ENCODE measurements around the gene SLC5A2.

DNA sequence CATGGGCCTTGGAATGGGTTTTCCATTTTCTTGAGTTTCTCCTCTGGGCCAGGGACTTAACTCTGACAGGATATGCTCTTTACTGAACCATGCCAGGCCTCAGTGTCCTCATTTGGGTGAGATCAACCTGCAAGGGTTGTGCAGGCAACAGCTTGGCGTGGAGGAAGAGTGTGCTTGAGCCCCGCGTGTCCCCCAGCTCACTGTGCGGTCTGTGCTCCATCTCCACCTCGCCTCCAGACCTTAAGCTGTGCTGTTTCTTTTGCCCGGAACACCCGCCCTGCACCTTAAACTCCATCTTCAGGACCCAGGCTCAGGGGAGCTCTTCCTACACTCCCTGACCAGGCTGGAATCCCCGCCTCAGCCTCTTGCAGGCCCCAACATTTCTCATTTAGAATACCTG is 15.6 kb downstream of the SLC5A2 start:
- TF ChIP-seq, protein P1, sequence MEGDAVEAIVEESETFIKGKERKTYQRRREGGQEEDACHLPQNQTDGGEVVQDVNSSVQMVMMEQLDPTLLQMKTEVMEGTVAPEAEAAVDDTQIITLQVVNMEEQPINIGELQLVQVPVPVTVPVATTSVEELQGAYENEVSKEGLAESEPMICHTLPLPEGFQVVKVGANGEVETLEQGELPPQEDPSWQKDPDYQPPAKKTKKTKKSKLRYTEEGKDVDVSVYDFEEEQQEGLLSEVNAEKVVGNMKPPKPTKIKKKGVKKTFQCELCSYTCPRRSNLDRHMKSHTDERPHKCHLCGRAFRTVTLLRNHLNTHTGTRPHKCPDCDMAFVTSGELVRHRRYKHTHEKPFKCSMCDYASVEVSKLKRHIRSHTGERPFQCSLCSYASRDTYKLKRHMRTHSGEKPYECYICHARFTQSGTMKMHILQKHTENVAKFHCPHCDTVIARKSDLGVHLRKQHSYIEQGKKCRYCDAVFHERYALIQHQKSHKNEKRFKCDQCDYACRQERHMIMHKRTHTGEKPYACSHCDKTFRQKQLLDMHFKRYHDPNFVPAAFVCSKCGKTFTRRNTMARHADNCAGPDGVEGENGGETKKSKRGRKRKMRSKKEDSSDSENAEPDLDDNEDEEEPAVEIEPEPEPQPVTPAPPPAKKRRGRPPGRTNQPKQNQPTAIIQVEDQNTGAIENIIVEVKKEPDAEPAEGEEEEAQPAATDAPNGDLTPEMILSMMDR (IDR thresholded peaks at IDR 0.05; ENCODE audit: low read depth, low read length) = no peak
- TF ChIP-seq EZH2phosphoT487 (IDR thresholded peaks at IDR 0.05; ENCODE audit: low read depth) = no peak
